GM21576 (cell line): Measurements from ENCODE around the gene ANKS1B.
A peak's percentile ranks its signal among the peaks of the same experiment; 100 is the strongest.

Experiments
- ATAC-seq: cut with Tn5 transposase; IDR thresholded peaks from one replicate; pipeline ENCODE4 v1.9.1; 2021; ENCODE audit warnings: mild to moderate bottlenecking, moderate library complexity; ENCODE audit not compliant: unreplicated experiment

ANKS1B gene

DNA sequence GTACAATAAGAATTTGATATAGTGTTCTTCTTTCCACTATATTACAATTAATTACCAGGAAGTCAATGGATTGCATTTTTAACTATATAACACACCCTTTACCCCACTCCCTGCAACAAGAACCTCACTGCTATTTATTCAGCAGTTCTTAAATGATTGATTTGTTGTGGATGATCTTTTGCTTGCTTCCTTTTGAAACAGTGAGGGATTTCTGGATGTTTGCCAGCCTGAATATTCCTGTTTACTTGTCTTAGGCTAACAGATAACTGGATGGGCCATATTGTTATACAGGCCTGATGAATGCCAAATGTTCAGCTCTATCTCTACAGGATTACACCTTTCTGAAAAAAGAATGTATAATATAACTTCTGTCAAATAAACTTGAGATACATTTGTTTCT, 842.1 kb downstream of the ANKS1B start:
- no peak for ATAC-seq

GRCh38 chr12:99140017-99140720, 844.6 kb downstream of the ANKS1B start:
- ATAC-seq: no peak

DNA sequence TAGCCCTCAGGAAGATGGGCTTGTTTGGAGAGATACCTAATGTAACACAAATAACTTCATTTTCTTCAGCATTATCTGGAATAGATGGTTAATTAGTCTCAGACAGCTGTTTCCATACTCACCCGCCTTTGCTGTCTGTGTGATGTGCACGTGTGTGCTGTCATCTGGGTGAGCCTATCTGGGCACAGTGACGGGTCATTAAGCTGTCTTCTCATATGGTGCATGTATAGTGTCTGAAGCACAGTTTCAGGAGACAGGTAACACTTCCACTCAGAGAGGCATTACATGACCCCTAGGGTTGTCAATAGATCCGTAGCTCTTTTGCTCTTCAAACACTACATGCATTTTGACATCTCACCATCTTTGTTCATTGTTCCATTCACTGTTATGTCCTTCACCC, 846.3 kb downstream of the ANKS1B start:
- no peak for ATAC-seq

DNA sequence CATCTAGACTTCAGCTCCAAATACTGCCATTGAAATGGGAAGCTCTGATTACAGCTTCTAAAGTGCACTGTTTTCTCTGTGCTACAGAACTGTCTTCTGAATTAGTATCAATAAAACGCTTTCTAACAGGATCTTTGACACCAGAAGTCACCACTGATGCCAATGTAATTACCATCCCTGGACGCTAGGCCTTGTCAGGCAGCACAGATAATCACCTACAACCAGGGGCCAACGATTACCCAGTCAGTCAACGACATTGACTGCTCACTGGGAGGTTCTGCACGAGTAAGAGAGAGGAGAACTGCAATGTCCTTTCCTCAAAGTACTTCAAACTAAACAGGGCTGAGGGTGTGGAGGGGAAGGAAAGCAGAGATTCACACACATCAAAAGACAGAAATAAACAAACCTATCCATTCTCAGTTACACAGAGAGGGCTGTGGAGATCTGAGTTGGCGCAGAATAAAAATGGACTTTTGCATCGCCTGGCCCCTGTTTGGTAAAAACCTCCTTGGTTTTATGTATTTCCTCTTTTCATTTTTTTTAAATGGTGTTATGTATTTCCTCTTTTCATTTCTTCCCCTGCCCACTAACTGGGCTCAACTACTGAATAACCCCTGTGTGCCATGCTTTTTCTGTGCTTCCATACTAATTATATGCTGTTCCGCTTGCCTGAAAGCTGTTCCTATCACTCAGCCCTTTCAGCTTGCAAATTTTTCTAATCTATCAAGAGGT, 847.4 kb downstream of the ANKS1B start:
- ATAC-seq: no peak

DNA sequence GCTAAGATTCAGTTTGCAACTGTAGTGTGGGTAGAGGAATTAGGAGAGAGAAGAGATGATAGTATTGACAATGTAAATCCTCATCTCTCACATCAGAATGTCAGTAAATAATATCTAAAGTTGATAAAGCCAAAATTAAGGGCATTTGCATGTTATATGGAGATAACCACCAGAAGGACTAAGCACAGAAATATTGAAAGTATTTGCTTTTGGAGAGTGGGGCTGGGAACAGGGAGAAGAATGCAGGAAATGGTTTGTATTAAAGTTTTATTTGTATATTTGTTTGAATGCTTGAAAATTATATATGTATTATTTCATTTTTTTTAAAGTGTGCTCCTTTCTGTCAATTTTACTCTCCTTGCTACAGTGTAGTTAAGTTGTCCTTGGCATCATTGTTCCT, 848.2 kb downstream of the ANKS1B start:
- no peak for ATAC-seq

DNA sequence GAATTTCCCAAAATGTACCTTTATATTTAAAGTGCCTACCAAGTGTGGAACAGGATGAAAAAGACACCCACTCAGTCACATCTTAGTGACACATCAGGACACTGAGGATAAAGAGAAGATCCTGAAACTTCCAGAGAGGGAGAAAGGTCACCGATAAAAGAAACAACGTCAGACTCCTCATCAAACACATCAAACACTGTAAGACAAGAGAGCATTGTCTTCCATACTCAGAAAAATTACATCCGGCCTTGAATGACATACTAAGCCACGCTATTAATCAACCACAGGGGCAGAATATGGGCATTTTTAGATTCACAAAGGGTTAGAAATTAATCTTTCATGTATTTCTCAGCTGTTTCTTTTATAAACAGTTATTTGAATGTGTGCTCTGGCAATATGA, 849.4 kb downstream of the ANKS1B start:
- ATAC-seq: no peak

DNA sequence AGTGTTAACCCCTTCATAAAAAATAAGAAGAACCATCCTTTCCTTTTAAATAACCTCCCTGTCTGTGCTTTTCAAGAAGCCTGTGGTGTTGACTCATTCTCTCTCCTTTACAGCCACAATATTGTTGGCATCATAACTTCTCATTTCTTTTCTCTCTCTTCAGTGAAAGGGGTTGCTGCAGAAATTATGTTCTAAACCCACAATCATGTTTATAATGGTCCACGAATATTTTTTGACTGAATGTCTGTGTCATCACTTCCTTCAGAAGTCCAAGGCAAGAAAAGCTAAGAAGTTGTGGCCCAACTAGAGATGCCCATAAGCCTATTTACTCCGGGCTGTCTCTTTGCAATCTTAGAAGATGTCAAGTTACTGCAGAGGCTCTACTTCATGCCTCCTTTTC, 851.3 kb downstream of the ANKS1B start:
- no peak for ATAC-seq

DNA sequence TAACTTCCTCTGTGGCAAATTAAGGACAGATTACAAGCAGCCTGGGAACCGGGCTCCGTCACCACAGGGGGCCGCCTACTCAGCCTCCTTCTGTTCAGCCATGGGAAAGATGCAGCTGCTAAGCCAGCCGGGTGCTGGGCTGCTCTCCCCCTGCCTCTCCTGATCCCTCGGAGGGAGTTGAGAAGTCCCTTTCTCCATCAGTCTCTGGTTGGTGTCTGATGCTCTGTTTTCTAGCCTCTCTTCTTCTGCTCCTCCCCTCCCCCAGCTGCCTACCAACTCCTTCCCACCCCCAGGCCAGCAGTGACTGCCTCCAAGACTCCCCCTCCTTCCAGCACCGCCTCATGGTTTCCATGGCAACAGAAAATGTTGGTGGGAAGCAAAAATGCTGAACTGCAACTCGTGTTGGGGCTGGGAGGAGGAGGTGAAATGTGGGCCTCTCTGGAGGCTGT, 853.0 kb downstream of the ANKS1B start:
- no peak for ATAC-seq

- ATAC-seq: peak; percentile 94
Observed at GRCh38 chr12:99130808-99131553, 853.8 kb downstream of the ANKS1B start.

DNA sequence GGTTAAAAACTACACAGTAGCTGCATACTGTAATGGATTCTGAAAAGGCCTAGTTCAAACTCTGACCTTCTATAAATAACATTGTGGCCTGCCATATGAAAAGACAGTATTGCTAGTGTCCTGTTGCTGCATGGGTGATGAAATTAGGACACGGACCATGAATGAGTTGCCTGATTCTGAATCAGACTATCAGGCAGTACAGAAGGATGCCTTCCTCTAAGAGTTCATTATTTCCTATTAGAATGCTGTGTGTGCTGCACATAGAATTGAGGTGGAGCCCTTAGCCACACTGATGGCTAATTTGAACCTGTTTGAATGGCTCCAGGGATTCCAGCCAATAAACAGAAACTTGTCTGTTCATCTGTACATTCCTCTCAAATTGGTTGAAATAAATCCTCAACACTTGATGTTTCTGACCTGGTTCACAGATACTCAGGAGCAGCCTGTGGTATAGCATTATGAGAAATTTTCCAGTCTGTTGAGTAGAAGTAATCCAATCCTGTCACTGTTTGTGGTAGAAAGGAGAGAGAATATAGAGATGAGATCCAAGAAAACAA, 856.4 kb downstream of the ANKS1B start:
- ATAC-seq: no peak

- no peak for ATAC-seq
Observed at GRCh38 chr12:99122959-99123358, 861.8 kb downstream of the ANKS1B start.

GRCh38 chr12:99122496-99122895, 862.2 kb downstream of the ANKS1B start:
- ATAC-seq: no peak

GRCh38 chr12:99121546-99121945, 863.2 kb downstream of the ANKS1B start:
- no peak for ATAC-seq

- no peak for ATAC-seq
Observed at GRCh38 chr12:99119943-99120342, 864.8 kb downstream of the ANKS1B start.

- no peak for ATAC-seq
Observed at GRCh38 chr12:99119449-99119848, 865.3 kb downstream of the ANKS1B start.

GRCh38 chr12:99111600-99111999, 873.1 kb downstream of the ANKS1B start:
- ATAC-seq: no peak

DNA sequence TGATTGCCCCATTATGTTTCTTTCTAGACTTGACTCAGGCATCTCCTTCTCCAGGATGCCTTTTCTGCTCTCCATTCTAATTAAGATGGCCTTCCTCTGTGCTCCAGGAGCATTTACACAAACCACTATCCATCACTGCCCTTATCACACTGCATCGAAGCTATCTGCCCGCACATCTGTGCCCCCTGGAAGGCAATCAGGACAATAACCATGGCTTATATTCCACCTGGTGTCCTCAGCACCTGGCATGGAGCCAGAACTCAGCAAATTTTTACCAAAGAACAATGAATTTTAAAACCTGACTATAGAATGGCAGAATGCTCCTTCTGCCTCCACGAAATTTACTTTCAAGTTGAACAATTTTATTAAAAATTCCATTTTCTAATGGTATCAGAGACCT, 873.9 kb downstream of the ANKS1B start:
- ATAC-seq: no peak

GRCh38 chr12:99110212-99110611, 874.5 kb downstream of the ANKS1B start:
- ATAC-seq: no peak

GRCh38 chr12:99108924-99109323, 875.8 kb downstream of the ANKS1B start:
- ATAC-seq: no peak

GRCh38 chr12:99099786-99100185, 885.0 kb downstream of the ANKS1B start:
- ATAC-seq: no peak

DNA sequence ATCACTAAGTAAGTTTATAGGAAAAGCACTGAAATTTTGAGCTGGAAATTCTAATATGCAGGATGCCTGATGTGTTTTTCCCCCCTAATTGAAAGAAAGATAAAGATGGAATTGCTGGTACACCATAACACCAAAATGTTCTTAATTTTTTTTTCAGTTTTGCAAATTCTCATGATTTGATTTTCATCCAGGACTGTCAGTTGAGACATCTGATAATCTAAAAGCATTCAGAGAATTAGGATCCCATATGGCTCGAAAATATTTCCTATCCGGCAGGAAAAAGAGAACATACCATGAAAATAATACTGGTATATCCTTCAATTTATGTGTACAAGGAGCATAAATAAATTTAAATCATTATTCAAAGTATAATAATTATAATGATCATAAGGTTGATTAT, 887.6 kb downstream of the ANKS1B start:
- no peak for ATAC-seq
